HG03159 (cell line): ENCODE measurements around the gene MS4A6E.
"Not testable (repeated sequence)": the region's sequence is repeated elsewhere in the genome, so short reads cannot be mapped to it uniquely, and the experiment has no call there.

Source experiments
- ATAC-seq: cut with Tn5 transposase; IDR thresholded peaks from one replicate; pipeline ENCODE4 v1.9.1; 2021; ENCODE audit warnings: mild to moderate bottlenecking, moderate library complexity; ENCODE audit not compliant: unreplicated experiment

Gene MS4A6E

DNA sequence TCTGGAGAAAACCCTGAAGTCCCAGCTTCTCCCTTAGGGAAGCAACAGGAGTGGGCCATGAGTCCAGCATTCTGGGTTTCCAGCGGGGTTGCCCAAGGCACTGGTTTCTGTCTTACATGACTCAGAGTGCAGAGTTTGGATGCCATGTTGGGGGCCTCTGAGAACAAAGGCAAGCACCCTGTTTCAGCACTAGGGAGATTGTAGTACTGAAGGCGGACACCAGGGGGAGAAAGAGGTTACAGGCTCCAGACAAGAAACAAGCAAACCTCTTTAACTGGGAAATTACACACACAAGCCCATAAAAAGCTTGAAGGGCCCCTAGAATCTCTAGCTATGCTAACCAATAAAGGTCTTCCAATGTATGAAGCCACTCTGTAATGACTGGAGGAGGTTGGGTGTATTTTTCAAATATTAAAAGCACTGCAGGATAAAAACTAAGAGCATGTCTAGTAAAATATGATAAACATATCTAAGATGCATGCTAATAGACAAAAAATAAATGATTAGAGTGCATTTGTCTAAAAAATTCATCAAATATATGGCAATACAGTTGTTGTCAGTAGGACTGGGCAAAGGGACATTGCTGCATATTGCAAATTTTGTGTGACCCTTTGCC, 7.1 kb downstream of the MS4A6E start:
- peak; percentile 65 for ATAC-seq

DNA sequence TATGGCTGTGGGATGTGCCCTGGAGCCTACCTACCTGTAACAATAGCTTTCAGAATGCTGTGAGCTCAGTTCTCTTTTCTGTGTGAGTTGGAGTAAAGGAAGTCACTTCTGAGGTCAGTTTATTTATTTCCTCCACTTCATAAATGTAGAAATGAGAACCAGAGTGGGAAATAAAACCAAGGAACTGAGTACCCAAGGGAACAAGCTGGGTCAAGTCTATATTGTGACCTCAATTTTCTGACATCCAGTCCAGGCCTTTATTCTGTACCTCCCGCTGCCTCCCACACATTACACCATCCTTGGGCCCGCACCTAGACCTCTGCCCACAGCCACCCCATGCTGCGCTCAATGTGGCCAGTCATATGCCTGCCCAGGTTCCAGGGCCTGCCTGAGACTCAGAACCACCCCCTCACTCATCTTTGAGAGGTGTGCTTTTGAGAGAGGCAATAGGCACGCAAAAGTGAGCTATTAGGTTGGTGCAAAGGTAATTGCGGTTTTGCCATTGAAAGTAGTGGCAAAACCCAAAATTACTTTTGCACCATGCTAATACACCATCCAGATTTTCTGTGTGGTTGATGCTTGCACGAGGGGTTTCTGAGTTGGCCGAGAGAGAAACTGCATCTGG, 9.8 kb downstream of the MS4A6E start:
- ATAC-seq: no peak

DNA sequence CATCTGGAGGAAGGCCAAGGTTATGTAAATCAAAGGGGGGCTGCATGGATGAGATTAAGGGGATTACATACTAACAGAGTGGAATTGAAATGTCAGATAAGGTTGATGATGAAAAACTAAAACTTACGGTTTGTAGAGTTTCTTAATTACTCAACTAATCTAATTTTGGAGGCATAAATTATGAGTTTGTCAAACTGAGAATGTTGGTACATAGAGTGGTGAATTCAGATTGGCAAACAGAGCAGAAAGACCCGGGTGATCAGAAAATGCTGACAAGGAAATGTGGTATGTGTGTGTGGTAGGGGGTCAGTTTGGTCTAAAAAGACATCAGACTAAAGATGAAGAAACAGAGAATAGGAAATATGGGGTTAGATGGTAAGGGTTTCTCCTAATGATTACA, 11.0 kb downstream of the MS4A6E start:
- no peak for ATAC-seq

DNA sequence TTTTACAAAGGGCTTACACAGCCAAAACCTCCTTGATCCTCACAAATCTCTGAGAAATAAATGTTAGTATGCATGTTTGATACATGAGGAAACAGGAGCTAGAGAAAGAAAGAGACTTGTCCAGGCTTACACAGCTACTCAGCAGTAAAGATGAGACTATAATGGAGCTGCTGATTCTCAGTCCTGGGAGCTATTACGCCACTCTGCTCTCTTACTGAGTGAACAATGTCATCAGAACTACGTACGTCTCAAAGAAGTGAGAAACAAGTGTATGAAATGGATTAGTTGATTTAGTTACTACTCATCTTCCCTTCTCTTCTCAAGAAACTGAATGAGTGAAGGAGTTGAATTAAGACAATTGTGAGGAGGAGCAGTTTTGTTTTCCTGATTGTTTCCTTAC, 12.3 kb downstream of the MS4A6E start:
- ATAC-seq: no peak

DNA sequence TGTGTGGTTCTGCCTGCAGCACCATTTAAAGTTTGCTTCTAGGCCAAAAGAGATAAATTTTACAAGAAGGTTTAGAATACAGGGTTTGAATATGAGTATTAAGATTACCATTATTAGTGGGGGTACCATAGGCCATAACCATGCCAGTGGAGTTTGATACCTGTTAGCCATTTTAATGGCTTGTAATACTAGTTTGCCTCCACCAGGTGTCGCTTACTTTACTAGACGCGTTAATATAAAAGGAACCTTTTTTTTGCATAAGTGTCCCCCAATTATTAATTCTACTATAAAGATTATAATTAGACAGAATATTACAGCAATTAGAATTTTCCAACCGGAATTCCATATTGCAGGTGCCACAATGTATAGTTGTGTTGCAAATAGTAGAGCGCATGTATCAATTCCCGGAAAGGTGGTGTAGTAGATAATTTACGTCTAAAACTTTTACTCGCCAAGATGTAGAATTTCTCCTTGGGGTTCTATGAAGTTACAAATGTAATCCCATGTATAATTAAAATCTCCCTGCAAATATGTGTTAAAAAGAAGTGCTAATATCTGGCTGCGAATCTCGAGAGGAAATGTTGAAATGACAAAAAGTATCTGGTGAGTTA, 16.1 kb downstream of the MS4A6E start:
- ATAC-seq: no peak

DNA sequence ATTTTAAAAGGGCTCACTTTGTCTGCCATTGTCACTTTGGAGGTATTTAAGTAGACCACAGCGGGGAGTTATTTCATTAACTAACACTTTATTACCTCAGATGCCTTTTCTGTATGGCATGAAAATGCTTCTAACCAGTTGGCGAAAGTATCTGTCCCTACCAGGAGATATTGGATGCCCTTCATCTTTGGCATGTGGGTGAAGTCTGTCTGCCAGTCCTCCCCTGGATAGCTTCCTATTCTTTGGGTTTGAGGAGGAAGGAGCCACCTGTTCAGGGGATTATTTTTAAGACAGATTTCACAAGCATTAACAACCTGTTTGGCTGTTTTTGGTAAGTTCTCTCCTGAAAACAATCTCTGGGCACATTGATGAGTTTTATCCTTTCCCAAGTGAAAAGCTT, 17.1 kb downstream of the MS4A6E start:
- ATAC-seq: no peak

DNA sequence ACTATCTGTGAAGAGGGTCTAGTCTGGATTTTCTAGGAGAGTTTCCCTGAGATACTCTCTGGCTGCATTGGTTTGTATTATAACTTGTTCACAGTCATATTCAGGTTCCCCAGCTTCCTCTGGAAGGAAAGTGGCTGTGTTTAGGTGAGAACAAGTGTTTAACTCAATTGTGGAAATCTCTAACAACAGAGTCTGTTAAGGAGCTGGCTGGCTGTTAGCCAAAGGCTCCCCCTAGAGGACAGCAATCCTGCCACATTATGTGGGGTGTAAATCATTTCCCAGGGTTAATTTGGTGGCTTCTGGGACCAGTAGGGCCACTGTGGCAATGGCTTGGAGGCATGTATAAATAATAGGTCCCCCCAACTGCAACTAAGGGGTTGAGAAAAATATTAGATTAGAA, 18.4 kb downstream of the MS4A6E start:
- ATAC-seq: no peak

DNA sequence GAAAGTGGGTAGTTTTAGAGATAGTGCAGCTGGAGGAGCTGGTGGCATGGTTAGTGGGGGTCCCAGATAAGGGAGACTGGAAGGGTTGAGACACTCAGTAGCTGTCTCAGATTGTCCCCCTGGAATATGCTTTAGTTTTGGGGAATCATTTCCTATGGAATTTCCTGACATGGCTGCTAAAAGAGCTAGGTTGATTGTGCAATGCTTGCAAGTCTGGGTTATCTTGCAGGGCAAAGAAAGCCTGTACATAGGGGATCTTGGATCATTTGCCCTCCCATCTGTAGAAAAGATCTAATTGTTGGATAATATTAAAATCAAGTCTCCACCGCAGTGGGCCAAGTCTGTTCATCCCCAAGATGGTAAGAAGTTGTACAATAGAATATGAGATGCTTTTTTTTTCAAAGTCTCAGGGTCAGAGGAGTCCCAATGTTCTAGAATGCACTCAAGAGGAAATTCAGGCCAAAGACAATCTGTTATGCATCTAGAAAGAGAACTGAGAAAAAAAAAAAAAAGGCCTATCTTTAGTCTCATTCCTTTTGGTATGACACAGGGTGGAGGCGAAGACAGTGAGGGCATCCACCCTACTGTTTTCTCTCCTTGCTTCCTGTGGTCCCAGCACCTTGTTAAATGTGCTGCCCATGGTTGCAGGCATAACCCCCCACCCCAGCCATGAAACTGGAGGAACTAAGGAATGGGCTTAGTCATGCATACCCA, 20.2 kb downstream of the MS4A6E start:
- no peak for ATAC-seq

DNA sequence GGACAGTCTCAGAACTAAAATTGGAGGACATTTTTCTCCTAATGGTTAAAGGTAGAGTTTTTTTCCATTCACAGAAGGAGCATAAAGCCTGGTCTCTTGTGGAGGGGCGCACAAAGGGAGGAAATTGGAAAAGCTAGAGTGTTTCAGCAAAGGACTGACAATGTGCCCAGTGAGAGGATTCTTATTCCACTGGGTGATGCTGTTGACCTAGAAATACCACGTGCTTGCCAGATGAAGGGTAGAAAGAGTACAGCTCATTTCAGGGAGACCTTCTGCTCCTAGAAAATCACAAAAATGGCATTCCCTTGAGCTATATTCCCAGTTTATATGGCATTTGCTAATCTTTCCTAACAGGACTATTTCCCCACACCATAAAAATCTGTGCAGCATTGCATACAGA, 21.1 kb downstream of the MS4A6E start:
- no peak for ATAC-seq

DNA sequence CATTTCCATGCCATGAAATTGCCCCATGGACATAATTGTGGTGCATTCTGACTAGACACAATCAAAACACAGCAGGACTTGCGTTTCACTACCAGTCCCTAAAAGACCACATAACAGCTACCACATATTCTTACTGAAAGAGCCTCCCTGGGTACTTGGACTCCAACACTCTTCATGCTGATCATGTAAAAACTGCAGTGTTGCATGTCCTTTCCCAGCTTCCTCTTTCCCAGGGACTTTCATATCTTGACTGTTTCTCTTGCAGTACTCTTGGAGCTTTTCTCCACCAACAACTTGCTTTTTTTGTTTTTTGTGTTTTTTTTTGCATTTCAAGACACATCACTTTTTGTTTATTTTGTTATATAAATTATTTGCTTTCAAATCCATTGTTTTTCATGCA, 22.9 kb downstream of the MS4A6E start:
- no peak for ATAC-seq

DNA sequence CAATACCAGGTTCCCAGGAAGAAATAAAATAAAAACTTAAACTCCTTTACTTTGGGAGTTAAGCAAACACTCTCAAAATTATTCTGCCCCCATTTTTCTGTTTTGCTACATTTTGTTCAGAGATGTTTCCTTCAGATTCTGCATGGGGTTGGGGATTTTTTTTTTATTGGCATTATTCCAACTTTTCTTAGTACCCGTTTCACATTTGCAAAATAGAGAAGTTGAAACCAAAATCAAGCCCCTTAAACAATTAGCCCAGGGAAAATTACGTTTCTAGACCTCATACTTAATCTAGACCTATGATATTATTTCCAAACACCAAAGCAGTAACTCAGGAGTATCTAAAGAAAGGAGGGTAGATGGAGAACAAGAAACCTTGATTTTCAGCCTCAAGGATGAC, 30.7 kb downstream of the MS4A6E start:
- ATAC-seq: no peak

DNA sequence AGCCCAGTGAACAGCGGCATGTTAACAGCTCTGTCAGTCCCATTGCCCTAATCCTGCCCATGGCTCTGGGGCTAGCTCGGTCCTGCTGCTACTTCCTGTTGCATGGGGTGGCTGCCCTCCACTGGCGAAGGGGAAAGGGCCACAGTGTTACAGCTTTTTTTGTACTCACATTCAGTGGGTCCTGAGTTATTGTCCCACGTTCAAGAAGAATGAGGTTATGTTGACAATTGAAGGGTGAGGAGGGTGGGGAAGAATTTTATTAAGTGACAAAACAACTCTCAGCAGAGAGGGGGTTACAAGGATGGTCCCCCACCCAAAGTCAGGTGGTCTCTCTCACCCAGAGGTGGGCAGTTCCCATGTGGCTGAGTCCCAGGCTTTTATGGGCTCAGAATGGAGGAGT, 33.6 kb downstream of the MS4A6E start:
- no peak for ATAC-seq

DNA sequence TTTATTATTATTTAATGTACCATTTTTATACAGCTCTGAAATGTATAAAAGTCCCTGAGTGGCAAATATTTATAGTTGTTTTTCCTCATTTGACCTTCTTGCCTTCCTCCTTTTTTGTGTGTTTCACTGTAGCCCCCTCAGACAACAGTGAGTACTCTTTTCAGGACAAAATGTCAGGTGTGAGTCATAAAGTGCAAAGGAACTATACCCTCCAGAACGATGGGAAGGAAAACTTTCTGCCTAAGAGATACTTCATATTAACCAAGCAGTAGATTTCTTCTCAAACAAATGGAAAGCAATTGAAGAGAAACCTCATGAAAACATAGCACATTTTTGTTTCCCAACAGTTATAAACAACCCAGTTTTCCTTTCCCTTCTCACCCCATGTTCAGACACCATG, 35.2 kb downstream of the MS4A6E start:
- ATAC-seq: no peak

DNA sequence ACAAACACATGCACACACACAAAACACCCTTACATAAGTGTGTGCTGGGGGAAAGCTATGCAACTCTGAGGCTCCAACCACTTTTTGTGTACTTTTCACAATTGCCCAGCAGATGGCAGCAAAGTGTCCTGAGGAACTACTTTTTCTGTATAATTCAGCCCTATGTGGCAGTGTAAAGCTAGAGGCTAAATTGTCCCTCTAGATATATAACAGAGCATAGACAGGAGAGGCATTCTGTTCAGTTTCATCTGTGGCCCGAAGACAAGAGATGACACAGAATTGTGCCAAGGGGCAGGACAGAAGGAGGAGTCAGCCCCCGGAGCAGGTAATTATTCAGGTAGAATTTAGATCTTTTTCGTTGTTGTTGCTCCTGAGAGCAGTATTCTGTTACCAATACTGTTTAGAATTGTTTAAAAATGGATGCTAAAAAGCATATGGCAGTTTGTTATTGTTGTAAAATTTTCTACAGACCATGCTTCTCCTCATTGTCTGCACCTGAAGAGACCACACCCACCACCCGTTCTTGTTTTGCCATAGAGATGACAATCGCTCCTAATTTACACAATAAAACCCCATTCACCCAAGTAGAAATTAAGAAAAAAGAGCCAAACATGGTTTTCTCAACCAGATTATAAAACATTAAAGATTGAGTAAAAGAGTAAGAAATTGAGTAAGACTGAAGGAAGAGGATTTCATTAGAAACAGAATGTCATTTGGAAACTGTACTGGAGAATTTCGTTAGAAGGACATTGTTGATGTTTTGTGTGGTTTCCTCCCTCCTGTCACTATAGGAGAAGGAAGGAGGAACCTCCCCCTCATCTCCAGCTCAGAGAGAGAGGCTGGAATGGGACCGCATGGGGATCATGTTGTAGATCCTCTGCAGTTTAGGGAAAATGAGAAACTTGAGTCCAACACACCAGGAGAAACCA, 36.8 kb downstream of the MS4A6E start:
- peak; percentile 47 for ATAC-seq

DNA sequence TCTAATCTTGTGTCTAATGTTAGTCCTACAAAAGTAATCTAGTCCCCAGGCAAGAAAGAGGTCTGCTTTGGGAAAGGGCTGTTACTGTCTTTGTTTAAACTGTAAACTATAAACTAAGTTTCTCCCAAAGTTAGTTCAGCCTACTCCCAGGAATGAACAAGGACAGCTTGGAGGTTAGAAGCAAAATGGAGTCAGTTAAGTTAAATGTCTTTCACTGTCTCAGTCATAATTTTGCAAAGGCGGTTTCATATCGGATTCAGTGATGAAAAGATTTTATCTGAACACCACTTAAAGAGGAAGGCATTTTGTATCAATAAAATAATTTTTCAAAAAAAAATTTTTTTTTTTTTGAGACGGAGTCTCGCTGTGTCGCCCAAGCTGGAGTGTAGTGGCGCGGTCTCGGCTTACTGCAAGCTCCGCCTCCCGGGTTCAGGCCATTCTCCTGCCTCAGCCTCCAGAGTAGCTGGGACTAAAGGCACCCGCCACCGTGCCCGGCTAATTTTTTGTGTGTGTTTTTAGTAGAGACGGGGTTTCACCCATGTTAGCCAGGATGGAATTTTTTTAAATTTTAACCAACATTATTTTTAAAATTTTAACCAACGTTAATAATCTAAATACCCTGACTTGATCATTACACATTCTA, 39.3 kb downstream of the MS4A6E start:
- not testable (repeated sequence) for ATAC-seq

DNA sequence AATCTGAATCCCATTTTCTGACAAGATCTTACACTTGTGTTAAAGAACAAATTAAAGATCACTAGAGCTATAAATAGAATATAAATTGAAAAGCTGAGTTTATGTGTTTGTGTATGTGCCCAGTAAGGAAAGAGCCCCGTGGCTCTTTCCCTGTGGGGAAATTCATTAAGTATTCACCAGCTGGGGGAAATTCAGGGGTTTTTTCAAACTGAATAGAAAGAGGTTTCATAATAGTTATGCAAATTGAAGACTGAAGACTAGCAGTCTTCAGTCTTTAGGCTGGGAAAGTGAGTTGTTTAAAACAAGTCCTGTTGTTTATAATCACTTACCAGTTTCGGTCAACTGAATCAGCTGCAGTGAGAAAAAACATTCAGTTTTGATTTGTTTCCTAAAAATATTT, 40.0 kb downstream of the MS4A6E start:
- peak; percentile 84 for ATAC-seq

DNA sequence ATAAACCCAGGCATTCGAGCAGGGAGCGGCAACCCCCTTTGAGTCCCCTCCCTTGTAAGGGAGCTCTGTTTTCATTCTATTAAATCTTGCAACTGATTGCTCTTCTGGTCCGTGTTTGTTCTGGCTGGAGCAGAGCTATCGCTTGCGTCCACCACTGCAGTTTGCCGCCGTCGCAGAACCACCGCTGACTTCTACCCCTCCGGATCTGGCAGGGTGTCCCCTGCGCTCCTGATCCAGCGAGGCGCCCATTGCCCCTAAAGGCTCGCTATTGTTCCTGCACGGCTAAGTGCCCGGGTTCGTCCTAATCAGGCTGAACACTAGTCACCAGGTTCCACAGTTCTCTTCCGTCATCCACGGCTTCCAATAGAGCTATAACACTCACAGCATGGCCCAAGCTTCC, 40.8 kb downstream of the MS4A6E start:
- no peak for ATAC-seq

DNA sequence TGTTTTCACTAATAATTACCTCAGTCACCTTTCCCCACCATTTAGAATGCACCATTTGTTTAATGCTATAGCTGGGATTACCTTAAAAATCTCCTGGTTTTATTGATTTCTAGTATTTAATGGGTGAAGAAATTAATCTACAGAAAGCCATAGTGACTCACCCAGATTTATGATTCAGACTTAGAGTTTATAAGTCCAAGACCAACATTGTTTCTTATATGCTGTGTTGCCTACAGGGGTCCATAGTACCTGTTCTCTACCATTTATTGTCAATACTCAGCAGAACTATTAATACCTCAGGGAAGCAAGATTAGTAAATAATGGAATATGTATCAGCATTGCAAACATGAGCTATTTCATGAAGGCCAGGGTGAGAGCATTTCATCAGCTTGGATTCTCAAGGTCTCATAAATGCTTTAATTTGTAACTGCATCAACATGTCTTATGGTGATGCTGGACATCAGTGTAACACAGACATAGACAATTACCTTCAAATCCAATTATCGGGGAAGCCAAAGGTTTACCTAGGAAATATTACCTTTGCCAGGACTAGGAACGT, 43.3 kb downstream of the MS4A6E start:
- no peak for ATAC-seq

DNA sequence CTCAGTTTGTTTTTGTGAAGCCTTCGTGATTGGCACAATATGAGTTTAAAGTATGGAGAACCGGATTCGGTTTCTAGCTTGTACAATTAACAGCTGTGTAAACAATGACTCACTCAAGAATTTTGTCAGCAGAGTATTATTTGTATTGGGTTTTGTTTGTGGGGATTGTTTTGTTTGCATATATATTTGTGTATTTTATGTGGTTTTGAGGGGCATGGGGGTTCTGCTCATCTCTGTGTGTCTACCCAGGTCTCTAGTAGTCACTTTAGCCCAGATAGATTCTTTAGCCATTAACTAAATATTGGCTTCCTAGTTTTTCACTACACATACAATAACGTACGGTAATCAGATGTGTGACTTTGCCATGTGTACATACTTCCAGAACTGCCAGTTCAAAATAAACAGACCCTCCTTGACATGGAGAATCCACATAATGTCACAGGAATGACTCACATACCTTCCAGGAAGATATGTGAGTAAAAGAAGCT, 43.8 kb downstream of the MS4A6E start:
- ATAC-seq: no peak

DNA sequence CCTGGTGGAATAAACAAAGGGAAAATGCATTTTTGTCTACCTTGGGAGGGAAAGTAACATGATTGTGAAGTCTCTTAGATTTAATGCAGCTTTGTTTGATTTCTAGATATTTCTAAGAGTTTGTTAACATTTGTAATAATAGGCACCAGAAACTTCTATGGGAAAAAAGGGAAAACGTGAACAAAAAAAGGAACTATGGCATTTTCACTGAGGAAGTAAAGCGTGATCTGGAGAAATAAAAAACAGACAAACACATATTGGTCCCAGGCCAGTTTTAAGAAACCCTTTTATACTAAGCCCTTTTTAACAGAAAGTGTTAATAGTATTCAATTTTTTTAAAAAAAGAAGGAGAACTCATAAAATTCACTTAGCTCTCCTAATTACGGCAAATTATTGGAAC, 44.3 kb downstream of the MS4A6E start:
- no peak for ATAC-seq
